Measurements from ENCODE around the gene MYO1H. TPM values are rescaled to one million over a fixed set of nuclear protein-coding genes. Genes with fewer than 3 reads are reported as not detected.

The MYO1H gene, protein sequence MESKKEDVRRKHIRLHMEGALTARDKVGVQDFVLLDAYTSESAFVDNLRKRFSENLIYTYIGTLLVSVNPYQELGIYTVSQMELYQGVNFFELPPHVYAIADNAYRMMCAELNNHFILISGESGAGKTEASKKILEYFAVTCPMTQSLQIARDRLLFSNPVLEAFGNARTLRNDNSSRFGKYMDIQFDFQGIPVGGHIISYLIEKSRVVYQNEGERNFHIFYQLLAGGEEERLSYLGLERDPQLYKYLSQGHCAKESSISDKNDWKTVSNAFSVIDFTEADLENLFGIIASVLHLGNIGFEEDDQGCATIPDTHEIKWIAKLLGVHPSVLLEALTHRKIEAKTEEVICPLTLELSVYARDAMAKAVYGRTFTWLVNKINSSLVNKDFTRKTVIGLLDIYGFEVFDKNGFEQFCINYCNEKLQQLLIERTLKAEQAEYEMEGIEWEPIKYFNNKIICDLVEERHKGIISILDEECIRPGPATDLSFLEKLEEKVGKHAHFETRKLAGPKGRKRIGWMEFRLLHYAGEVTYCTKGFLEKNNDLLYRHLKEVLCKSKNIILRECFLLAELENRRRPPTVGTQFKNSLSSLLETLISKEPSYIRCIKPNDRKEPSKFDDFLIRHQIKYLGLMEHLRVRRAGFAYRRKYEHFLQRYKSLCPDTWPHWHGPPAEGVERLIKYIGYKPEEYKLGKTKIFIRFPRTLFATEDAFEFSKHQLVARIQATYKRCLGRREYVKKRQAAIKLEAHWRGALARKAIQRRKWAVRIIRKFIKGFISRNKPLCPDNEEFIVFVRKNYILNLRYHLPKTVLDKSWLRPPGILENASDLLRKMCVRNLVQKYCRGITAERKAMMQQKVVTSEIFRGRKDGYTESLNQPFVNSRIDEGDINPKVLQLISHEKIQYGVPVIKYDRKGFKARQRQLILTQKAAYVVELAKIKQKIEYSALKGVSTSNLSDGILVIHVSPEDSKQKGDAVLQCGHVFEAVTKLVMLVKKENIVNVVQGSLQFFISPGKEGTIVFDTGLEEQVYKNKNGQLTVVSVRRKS
- not detected in 2 replicates for total RNA-seq

DNA sequence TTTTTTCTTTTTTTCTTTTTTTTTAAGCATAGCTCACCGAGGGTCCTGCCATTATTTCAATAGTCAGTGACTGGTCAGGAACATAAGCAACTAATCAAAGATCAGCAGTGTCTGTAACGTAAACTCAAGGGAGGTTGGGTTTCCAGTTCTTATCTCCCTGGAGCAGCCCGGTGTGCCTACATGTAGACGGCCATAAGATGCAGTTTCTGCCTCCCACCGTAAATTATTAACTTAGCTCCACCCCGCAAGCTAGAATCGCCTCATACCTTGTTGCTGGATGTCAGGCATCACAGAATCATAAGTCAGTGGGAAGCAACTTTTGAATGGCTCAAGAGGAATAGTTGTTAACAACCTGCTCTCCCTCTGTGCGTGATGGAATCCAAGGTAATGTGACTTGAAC is at the start of gene MYO1H:
Gene MYO1H (plus strand): TSS at position 312 of the 400 bp plus-strand sequence. CDS start 61 bp downstream, at position 373.

DNA sequence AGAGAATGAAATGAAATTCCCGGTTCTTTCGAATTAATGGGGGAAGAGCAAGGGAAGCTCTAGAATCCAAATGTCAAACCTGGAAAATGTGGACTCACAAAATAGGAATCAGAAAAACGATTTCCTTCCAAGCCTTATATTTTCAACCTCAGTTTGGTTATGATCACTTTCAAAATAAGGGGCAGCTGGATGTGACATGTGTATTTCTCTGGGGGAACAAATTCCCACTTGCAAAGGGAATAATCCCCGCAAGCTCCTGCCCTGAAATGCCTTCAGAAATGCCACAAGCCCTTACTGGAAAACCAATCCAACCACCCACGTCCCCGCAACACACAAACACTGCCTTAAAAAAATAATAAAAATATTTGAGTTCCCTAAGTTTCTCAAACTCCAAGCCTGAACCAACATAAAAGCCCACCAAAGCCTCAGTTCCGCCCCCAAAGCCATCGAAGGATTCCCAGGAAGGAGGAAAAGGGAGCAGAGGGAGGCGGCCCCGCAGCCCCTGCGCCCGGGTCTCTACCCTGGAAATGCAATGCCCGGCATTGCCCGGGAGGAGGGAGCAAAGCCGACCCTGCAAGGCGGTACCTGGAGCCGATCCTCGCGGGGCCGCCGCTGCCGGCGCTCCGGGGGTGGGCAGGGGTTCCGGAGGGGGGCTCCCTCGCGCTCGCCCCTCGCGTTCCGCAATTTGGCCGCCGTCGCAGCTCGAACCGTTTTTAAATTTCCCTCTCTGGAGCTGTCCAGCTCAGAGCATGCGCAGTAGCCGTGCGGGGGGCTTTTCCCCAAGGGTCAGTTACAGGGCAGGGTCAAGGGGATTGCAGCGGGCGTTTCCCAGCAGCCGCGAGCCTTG is 38.9 kb upstream of the MYO1H start, which contains the start of gene FOXN4:
Gene FOXN4 (minus strand): TSS at position 751 of the 847 bp plus-strand sequence. CDS start 963 bp downstream, outside the sequence.

DNA sequence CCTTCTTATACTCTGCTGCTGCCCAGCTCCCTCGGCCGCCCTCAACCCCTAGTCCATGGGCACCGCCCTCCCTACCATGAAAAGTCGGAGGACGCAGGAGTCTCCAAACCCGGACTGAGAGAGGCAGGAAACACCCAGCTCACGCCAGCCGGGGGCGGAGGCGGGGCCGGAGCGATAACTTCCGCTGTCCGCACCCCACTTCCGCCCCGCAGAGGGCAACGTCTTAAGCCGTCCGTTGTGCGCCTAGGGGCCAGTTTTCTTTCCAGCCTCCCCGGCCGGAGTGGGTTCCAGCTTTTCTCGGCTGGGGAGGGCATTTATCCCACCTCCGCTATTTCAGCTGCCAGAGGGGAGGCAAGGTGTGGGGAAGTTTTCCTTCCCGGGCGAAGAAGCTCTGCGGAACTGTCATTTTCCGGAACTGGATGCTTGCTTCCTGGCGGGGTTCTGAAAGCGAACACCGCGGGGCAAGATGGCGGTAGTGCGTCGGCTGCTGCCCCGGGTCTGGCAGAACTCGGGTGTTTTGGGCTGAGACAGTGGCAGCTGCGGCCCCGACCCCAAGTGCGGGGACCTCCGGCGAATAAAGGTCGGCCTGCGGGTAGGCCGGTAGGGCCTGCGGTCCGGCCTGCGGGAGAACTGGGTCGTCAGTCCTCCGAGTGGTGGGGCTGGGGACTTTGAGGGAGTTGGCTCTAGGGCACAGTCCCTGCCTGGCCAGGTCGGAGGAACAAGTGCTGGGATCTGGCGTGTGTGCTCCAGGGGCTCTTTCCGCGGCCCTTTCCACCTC is 129.7 kb downstream of the MYO1H start, which contains the start of the genes KCTD10 and UBE3B:
Gene KCTD10 (minus strand): TSS at position 116 of the 778 bp plus-strand sequence. CDS start 38 bp downstream, at position 78.
Gene UBE3B (plus strand): TSS at position 450 of the 778 bp plus-strand sequence. CDS start 5,918 bp downstream, outside the sequence.

Other genes with a start within 250 kb of the MYO1H start
- gene ACACB, start 231.3 kb upstream of the MYO1H start, total RNA-seq: 1.7 and 2.5 TPM in 2 replicates
- gene FOXN4, start 38.6 kb upstream of the MYO1H start, total RNA-seq: not detected in 2 replicates
- gene KCTD10, start 129.4 kb downstream of the MYO1H start, total RNA-seq: 46.4 and 63.9 TPM in 2 replicates
- gene UBE3B, start 129.7 kb downstream of the MYO1H start, total RNA-seq: 47.4 and 53.1 TPM in 2 replicates
- 139 TPM in 2 replicates for gene MMAB, start 225.6 kb downstream of the MYO1H start, total RNA-seq
- gene MVK, start 225.9 kb downstream of the MYO1H start, total RNA-seq: 55.3 and 62.1 TPM in 2 replicates